Choroid plexus epithelial cell (primary cell): Measurements from ENCODE around the gene NT5E.

ENCODE experiments used
- DNase-seq: peaks from one replicate; pipeline ENCODE4 v3.0.0-alpha.2; 2010; ENCODE audit warnings: low read depth
- H3K4me3 ChIP-seq: 2 replicates; pipeline ENCODE4 v1.5.1; 2011; ENCODE audit warnings: low read depth, mild to moderate bottlenecking, control low read depth, low read length, moderate library complexity
- TF ChIP-seq, protein P1 (sequence below): conservative IDR thresholded peaks from 2 replicates; pipeline ENCODE4 v1.5.1; 2011; ENCODE audit warnings: low read depth, mild to moderate bottlenecking, control low read depth, inconsistent platforms, low read length, moderate library complexity

NT5E gene

DNA sequence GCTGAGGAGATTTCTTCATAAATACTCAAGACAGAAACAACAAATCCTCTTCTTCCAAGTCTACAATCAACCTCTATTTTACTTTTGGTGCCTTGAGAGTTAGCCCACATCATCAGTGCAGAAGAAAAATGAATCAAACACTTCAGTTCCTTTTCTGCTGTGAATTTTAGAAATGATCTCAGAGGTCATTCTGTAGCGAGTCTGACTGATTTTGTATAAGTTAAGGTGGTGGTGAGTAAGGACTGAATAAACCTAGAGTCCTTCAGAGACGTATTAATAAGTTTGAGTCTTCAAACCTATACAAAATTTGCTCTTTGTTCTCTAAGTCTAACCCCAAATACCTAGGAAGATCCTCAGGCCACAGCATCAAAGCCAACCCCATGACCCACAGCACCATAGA is 33.1 kb upstream of the NT5E start:
- no peak for DNase-seq
- no peak overlapping the region for H3K4me3 ChIP-seq
- TF ChIP-seq, protein P1, sequence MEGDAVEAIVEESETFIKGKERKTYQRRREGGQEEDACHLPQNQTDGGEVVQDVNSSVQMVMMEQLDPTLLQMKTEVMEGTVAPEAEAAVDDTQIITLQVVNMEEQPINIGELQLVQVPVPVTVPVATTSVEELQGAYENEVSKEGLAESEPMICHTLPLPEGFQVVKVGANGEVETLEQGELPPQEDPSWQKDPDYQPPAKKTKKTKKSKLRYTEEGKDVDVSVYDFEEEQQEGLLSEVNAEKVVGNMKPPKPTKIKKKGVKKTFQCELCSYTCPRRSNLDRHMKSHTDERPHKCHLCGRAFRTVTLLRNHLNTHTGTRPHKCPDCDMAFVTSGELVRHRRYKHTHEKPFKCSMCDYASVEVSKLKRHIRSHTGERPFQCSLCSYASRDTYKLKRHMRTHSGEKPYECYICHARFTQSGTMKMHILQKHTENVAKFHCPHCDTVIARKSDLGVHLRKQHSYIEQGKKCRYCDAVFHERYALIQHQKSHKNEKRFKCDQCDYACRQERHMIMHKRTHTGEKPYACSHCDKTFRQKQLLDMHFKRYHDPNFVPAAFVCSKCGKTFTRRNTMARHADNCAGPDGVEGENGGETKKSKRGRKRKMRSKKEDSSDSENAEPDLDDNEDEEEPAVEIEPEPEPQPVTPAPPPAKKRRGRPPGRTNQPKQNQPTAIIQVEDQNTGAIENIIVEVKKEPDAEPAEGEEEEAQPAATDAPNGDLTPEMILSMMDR, result no peak

- DNase-seq, result no peak
- TF ChIP-seq, protein P1, result no peak
- no peak overlapping the region for H3K4me3 ChIP-seq
Measured at GRCh38 chr6:85417336-85417735, 32.5 kb upstream of the NT5E start.

- TF ChIP-seq, protein P1, result no peak
- H3K4me3 ChIP-seq, result no peak overlapping the region
Measured at GRCh38 chr6:85418059-85418458, 31.8 kb upstream of the NT5E start.

GRCh38 chr6:85419046-85419759 is 30.7 kb upstream of the NT5E start:
- no peak overlapping the region for H3K4me3 ChIP-seq
- peak; percentile 48 for DNase-seq
- TF ChIP-seq, protein P1, result no peak

More at GRCh38 chr6:85418059-85418458, 31.8 kb upstream of the NT5E start:
- peak; percentile 58 for DNase-seq

DNA sequence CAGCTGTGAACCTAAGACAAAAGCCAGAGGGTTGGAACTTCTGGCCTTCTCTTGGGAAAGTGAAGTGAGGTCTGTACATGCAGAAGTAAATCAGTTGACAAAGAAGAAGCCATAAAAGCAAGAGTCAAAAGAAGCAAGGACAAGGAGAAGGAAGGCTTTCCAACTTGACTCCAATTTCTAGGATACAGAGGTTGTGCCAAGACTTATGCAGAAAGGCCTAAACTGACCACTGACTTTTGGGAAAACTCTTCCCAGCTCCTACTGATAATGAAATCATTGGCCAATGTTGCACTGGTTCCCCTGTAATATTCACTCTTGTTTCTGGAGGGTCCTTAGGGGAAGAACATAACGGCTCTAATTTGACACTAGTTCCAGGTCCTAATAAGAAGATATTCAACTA is 29.3 kb upstream of the NT5E start:
- no peak for DNase-seq
- TF ChIP-seq, protein P1, result no peak
- no peak overlapping the region for H3K4me3 ChIP-seq

DNA sequence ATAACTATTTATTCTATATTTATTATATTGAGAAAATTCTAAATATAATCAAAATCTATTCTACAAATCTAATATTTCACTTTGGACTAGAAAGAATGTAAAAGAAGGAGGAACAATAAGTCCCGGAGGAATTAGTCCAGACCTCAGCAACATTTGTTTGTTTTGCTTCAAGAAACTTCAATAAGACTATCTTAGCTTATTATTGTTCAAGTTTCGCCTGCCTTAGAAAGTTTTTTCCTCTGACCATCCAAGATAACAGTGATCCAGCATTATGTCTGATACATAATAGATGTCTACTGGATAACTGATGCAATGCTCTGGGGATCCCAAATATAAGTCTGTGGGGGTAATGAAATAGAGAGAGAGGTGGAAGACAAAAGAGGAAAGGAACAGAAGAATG is 28.7 kb upstream of the NT5E start:
- TF ChIP-seq, protein P1, result no peak
- no peak for DNase-seq
- H3K4me3 ChIP-seq, result no peak overlapping the region

- no peak overlapping the region for H3K4me3 ChIP-seq
- TF ChIP-seq, protein P1, result no peak
- peak; percentile 50 for DNase-seq
Measured at GRCh38 chr6:85421972-85422371, 27.9 kb upstream of the NT5E start.
